Activated CD4-positive, alpha-beta T cell treated with anti-CD3 and anti-CD28 coated beads, Interleukin-2, amount 50 U/mL, for 4 hours (primary cell): Measurements from ENCODE around the gene AGRN.
"Not testable (repeated sequence)": the region's sequence is repeated elsewhere in the genome, so short reads cannot be mapped to it uniquely, and the experiment has no call there.

Experiments
- DNase-seq, 2 experiments: peaks; one replicate each; pipeline ENCODE4 v3.0.0-alpha.2; 2020

AGRN gene

GRCh38 chr1:1020000-1020404 is at the start of gene AGRN:
Gene AGRN, plus strand, starts transcription at chr1:1020120. Its CDS starts 53 bp downstream, at chr1:1020173.
- DNase-seq = no peak

DNA sequence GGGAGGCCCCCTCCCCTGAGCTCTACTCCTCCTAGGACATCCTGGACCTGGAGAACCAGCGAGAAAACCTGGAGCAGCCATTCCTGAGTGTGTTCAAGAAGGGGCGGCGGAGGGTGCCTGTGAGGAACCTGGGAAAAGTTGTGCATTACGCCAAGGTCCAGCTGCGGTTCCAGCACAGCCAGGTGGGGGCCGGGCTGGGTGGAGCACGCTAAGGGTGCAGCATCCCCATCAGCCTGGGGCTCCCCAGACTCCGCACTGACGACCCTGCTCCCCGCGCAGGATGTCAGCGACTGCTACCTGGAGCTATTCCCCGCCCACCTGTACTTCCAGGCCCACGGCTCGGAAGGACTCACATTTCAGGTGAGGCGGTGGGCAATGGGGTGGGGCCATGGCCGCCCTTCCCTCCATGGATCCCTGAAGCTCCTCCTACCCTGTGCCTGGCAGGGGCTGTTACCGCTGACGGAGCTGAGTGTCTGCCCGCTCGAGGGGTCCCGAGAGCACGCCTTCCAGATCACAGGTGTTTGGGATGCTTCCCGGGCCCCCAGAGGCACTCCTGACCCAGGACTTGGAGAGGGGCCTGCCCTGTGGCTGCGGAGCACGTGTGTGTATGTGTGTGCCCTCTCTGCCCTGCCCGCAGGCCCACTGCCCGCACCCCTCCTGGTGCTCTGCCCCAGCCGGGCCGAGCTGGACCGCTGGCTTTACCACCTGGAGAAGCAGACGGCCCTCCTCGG is 49.5 kb upstream of the AGRN start:
- no peak for DNase-seq

DNA sequence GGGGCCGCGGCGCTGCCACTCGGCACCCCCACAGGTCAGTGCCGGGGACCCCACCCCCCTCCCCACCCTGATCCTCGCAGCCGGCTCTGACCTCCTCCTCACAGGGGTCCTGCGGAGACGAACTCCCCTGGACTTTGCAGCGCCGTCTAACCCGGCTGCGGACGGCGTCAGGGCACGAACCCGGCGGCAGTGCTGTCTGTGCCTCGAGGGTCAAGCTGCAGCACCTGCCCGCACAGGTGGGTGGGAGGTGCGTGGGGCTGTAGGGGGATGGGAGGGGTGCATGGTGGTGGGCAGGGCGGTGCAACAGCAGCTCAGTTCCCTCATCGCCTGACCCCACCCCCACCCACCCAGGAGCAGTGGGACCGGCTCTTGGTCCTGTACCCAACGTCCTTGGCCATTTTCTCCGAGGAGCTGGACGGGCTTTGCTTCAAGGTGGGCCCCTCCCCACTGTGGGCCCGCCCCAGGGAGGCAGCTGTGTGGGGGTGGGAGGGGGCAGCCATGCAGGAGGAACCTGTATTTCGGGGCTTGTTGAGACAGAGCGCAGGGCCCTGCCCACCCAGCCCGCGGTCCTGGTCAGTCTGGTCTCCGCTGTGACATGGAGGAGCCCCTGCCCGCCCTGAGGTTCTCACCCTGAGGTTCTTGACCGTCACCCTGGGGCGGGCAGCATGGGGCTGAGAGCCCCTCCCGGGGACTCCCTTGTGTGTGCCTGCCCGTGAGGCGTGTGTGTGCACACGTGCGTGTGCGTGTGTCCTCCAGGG is 48.8 kb upstream of the AGRN start:
- no peak for DNase-seq

- DNase-seq = no peak
These were observed 48.0 kb upstream of the AGRN start for GRCh38 chr1:971751-972506.

DNA sequence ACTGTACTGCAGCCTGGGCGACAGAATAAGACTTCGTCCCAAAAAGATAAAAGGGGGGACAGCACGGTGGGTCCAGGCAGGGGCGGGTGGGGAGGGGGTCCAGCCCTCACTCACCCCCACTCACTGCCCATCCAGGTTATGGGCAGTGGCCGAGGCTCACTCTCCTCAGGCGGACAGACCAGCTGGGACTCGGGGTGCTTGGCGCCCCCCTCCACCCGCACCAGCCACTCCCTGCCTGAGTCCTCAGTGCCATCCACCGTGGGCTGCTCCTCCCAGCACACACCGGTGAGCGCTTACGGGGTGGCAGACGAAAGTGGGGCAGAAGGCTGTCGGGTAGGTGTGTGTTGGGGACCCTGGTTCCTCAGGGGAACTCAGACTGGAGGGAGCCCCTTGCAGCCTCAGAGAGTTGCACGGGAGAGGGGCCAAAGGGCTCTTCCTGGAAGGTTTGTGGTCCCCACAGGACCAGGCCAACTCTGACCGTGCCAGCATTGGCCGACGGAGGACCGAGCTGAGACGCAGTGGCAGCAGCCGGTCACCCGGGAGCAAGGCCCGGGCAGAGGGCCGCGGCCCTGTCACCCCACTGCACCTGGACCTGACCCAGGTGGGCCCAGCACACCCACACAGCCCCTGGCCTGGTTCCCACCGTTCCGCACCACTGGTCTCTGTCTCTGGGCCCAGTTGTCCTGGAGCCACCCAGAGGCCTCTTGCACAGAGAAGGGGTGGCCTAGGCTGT is 47.0 kb upstream of the AGRN start:
- no peak for DNase-seq

- DNase-seq = no peak
These were observed 46.2 kb upstream of the AGRN start for GRCh38 chr1:973459-974292.

DNA sequence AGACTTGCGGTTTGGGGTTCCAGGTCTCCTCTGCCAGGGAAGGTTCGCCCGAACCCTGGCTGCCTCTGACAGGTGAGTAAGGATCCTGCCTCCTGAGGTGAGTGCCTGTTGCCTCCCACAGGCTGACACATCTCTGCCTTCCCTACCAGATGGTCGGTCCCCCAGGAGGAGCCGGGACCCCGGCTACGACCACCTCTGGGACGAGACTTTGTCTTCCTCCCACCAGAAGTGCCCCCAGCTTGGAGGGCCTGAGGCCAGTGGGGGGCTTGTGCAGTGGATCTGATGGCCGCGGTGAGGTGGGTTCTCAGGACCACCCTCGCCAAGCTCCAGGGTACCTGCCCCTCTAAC is 45.7 kb upstream of the AGRN start:
- no peak for DNase-seq

DNA sequence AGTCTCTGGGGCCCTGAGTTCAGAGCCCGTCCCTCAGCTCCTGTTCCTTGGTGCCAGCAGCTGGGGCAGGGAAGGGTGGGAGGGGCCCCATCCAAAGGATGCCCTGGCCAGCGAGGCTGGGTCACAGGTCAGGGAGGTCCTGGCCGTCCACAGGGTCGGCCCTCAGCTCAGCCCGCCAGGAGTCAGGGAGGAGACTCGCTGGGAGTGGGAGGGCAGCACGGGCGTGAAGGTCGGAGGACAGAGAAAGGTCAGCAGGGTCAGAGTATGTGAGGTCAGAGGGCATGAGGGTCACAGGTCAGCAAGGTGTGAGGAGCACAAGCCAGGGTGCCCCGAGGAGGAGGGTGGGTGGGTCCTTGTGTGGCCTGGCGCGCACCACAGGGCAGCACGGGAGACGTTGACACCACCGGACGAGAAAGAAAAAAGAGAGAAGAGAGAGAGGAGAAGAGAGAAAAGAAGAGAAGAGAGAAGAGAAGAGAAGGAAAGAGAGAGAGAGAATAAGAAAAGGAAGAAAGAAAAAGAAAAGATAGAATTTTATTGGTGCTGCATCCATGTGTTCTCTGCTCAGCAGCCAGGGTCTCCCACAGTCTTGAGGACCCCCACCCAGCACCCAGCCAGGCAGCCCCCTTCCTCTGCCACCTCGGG is 45.1 kb upstream of the AGRN start:
- no peak for DNase-seq

- DNase-seq = no peak
These were observed 44.6 kb upstream of the AGRN start for GRCh38 chr1:975365-975764.

DNA sequence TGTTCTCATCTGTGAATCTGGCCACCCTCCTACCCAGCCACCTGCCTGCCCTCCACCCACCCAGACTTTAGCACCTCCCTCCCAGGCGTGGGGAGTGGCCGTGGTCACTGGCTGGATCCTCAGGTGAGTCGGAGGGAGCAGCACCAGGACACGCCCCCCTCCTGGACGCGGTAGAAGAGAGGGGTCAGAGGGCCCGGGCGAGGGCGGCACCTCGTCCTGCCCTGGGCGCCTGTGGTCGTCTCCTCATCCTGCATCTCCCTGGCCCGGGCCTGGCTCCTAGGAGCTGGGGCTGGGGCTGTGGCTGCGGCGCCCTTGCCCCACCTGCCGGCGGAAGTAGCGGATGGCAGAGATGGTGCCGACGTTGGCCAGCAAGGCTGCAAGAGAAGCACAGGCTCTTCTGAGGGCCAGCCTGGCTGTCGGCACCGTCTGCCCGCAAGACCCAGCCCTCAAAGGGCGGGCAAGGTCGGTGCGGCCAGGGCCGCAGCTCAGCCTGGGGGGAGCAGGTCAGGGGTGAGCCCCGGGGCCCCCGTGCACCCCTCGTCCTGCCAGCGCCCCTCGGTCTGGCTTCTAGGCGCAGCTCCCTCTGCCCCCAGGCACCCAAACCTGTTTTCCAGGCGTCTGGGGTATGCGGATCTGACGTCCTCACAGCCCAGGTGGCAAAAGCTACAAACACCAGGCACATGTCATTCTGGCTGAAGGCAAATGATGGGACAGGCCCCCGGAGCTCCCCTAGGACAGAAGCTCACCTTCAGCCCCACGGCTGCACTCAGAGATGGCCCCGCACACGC is 43.8 kb upstream of the AGRN start:
- DNase-seq = peak in 1 of 2 experiments; percentile 41

- DNase-seq = not testable (repeated sequence)
These were observed 43.1 kb upstream of the AGRN start for GRCh38 chr1:976791-977190.

DNA sequence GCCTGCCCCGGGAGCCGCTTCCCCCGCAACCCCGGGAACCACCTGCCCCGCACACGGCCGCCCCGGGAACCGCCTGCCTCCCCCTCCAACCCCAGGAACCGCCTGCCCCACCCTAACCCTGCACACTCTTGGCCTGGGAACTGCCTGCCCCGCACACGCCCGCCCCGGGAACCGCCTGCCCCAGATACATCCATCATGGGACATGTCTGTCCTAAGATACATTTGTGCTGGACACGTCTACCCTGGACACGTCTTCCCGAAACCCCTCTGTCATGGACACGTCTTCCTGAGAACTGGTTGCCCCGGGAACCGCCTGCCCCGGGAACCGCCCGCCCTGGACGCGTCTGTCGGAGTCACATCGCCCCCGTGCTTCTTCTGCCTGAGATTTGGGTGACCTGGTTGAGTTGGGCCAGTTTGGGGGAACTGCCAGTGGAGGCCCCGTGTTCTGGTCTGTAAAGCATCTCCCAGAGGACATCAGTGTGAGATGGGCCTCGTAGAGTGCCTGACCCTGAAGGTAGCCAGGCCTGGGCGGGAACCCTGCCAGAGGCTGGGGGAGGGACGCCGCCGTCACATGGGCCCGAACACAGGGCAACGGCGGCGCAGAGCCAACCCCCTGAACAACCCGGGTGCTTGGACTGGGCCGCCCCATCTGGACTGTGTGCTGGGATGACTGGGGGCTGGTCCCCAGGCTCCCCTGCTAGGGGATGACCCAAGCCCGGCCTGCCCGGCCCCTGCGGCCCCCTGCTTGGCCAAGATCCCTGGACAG is 41.7 kb upstream of the AGRN start:
- DNase-seq = no peak

- no peak for DNase-seq
These were observed 40.8 kb upstream of the AGRN start for GRCh38 chr1:978835-979743.

DNA sequence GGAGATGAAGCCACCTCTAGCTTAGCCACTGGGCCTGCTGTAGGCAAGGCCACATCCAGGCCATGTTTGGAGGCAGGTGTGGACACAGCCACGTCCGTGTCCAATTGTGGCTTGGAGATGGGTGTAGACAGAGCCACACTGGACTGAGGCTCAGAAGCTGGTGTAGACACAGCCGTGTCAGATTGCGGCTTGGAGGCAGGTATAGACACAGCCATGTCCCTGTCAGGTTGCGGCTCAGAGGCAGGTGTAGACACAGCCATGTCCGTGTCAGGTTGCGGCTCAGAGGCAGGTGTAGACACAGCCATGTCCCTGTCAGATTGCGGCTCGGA is 40.2 kb upstream of the AGRN start:
- DNase-seq = no peak

- no peak for DNase-seq
These were observed 39.8 kb upstream of the AGRN start for GRCh38 chr1:980137-980571.

DNA sequence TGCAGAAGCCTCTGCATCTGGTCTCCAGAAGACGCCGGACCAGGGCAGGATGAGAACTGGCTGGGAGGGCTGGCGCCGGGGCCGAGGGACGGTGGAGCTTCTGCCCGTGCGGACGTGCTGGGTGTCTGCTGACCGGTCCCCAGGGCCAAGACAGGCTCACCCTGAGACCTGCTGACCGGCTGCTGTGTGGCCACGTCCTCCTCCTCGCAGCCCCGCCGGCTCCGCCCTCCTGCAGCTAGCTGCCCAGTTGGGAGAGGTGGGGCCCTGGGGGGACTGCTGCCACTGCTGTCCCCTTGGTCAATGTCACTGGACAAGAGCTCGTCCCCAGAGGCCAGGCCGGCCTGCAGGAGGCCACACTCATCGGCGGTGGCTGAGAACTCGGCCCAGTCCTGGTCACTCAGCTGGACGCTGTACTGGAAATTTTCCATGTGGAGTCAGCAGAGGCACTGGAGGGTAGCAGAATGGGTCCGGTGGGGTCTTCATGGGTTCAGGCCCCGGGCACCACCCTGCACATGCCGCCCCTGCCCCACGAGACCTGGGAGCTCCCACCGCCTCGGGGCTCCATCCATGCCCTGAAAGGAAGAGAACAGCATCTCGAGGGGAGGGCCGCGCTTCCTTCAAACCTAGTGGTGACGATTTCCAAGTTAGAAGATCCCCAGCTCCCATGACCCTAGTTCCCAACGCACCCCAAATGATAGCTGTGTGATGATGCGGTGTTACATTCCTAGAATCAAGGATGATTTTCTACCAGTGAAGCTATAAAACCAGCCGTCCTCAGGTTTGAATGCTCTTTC is 39.1 kb upstream of the AGRN start:
- no peak for DNase-seq

GRCh38 chr1:981491-981954 is 38.4 kb upstream of the AGRN start:
- no peak for DNase-seq

- no peak for DNase-seq
These were observed 37.9 kb upstream of the AGRN start, which contains the start of gene PERM1 for GRCh38 chr1:981955-982558. Gene PERM1, minus strand, starts transcription at chr1:982093. Its CDS starts 1,064 bp downstream, at chr1:981029.
